ENCODE measurements around the gene PER1. TPM values are rescaled to one million over a fixed set of nuclear protein-coding genes. Genes with fewer than 3 reads are reported as not detected.

Gene PER1
- total and polyA plus RNA-seq, 2 of the 8 experiments (the other 6 are each of a cell fraction or from before 2014, with no cell fraction given): 9.6 to 38.0 TPM

GRCh38 chr17:8121681-8122421 lies 30.4 kb downstream of the PER1 start (continued):
- no peak for TF ChIP-seq CHD7 (IDR thresholded peaks at IDR 0.05; ENCODE audit: insufficient replicate concordance, low read length)

Data from H1 (cell line).